Trophoblast cell (in vitro differentiated cells and primary cell): ENCODE data around the gene PRMT1.

Experiments used
- DNase-seq, 2 donors: peaks; one replicate each; pipeline ENCODE4 v3.0.0-alpha.2; 2016
- H2AFZ ChIP-seq: 2 replicates; pipeline ENCODE4 v1.6.1; 2013; ENCODE audit warnings: low read length, moderate library complexity, mild to moderate bottlenecking; ENCODE audit not compliant: insufficient read depth, poor library complexity
- H2AK5ac ChIP-seq: 2 replicates; pipeline ENCODE4 v1.6.1; 2013; ENCODE audit warnings: mild to moderate bottlenecking, low read length
- H2BK120ac ChIP-seq: 2 replicates; pipeline ENCODE4 v1.6.1; 2013; ENCODE audit warnings: low read length, mild to moderate bottlenecking, moderate library complexity; ENCODE audit not compliant: insufficient read depth, poor library complexity
- H2BK12ac ChIP-seq: 2 replicates; pipeline ENCODE4 v1.6.1; 2013; ENCODE audit warnings: mild to moderate bottlenecking, low read length, moderate library complexity
- H2BK5ac ChIP-seq: 2 replicates; pipeline ENCODE4 v1.6.1; 2013; ENCODE audit warnings: low read length, low read depth, moderate library complexity, mild to moderate bottlenecking; ENCODE audit not compliant: poor library complexity
- H3K14ac ChIP-seq: 2 replicates; pipeline ENCODE4 v1.6.1; 2013; ENCODE audit warnings: mild to moderate bottlenecking, low read length
- H3K18ac ChIP-seq: 2 replicates; pipeline ENCODE4 v1.6.1; 2013; ENCODE audit warnings: mild to moderate bottlenecking, low read length
- H3K23ac ChIP-seq: 2 replicates; pipeline ENCODE4 v1.6.1; 2013; ENCODE audit warnings: low read length
- H3K27ac ChIP-seq: 2 replicates; pipeline ENCODE4 v1.5.1; 2013; ENCODE audit warnings: low read depth, mild to moderate bottlenecking, inconsistent platforms, low read length, moderate library complexity
- H3K27me3 ChIP-seq: 2 replicates; pipeline ENCODE4 v1.6.1; 2013; ENCODE audit warnings: inconsistent platforms, mild to moderate bottlenecking, low read length, moderate library complexity; ENCODE audit not compliant: insufficient read depth
- H3K36me3 ChIP-seq, 2 experiments: 1 replicate in 1 of 2; 2 replicates in 1 of 2; pipeline ENCODE4 v1.6.1; 2013; ENCODE audit warnings: low read length in 2 of 2, mild to moderate bottlenecking in 2 of 2, moderate library complexity in 1 of 2; ENCODE audit not compliant: insufficient read depth in 2 of 2, control insufficient read depth in 1 of 2
- H3K4ac ChIP-seq: 2 replicates; pipeline ENCODE4 v1.6.1; 2013; ENCODE audit warnings: low read depth, mild to moderate bottlenecking, low read length, moderate library complexity
- H3K4me1 ChIP-seq, 2 experiments: 1 replicate in 1 of 2; 2 replicates in 1 of 2; pipeline ENCODE4 v1.6.1; 2013; ENCODE audit warnings: low read length in 2 of 2, mild to moderate bottlenecking in 2 of 2, moderate library complexity in 1 of 2; ENCODE audit not compliant: insufficient read depth in 2 of 2, control insufficient read depth in 1 of 2
- H3K4me2 ChIP-seq: 2 replicates; pipeline ENCODE4 v1.6.1; 2013; ENCODE audit warnings: inconsistent platforms, mild to moderate bottlenecking, low read length, moderate library complexity
- H3K4me3 ChIP-seq: 2 replicates; pipeline ENCODE4 v1.5.1; 2013; ENCODE audit warnings: mild to moderate bottlenecking, low read depth, low read length, inconsistent platforms
- H3K79me1 ChIP-seq: one replicate; pipeline ENCODE4 v1.6.1; 2013; ENCODE audit warnings: low read length
- H3K79me2 ChIP-seq: 2 replicates; pipeline ENCODE4 v1.6.1; 2013; ENCODE audit warnings: low read length, mild to moderate bottlenecking; ENCODE audit not compliant: control insufficient read depth, insufficient read depth, poor library complexity
- H3K9ac ChIP-seq: 2 replicates; pipeline ENCODE4 v1.6.1; 2013; ENCODE audit warnings: mild to moderate bottlenecking, low read length
- H3K9me3 ChIP-seq: 2 replicates; pipeline ENCODE4 v1.6.1; 2013; ENCODE audit warnings: low read depth, mild to moderate bottlenecking, control low read depth, inconsistent platforms, low read length; ENCODE audit not compliant: insufficient read depth
- H4K12ac ChIP-seq: 2 replicates; pipeline ENCODE4 v1.6.1; 2013; ENCODE audit warnings: low read depth, mild to moderate bottlenecking, low read length, moderate library complexity
- H4K8ac ChIP-seq: 2 replicates; pipeline ENCODE4 v1.6.1; 2013; ENCODE audit warnings: low read depth, mild to moderate bottlenecking, low read length, moderate library complexity
- H4K91ac ChIP-seq: one replicate; pipeline ENCODE4 v1.6.1; 2013; ENCODE audit warnings: low read depth, mild to moderate bottlenecking, low read length, moderate library complexity
- WGBS: extraction: QIAGEN DNeasy Blood & Tissue Kit; methylation state at CpG from one replicate; pipeline ENCODE4 v1.1.7; 2013; ENCODE audit warnings: missing lambda C conversion rate; ENCODE audit not compliant: insufficient read length, insufficient coverage; ENCODE audit errors: extremely low coverage; 5-methylcytosine and 5-hydroxymethylcytosine counted together

Gene PRMT1

GRCh38 chr19:49687150-49687549 is 10.1 kb downstream of the PRMT1 start:
- peaks cover 3% of the 10 kb centered on the region for H3K79me1 ChIP-seq
- H4K12ac ChIP-seq = no peak overlapping the region
- H3K9ac ChIP-seq = no peak overlapping the region
- H3K79me2 ChIP-seq = no peaks in the 10 kb centered on the region
- H4K91ac ChIP-seq = no peak overlapping the region
- no peak overlapping the region for H3K4ac ChIP-seq
- H2AK5ac ChIP-seq = no peak overlapping the region
- H3K4me2 ChIP-seq = no peak overlapping the region
- DNase-seq = no peak
- H3K23ac ChIP-seq = no peak overlapping the region
- no peak overlapping the region for H2AFZ ChIP-seq
- H3K9me3 ChIP-seq = no peaks in the 10 kb centered on the region
- no peak overlapping the region for H3K14ac ChIP-seq
- no peak overlapping the region for H2BK12ac ChIP-seq
- H3K4me3 ChIP-seq = no peak overlapping the region
- WGBS = no CpG with 5 or more reads among the region's 12 CpGs
- H2BK120ac ChIP-seq = no peak overlapping the region
- H4K8ac ChIP-seq = no peak overlapping the region
- no peaks in the 10 kb centered on the region for H3K27me3 ChIP-seq
- peaks cover 12 to 20% of the 10 kb centered on the region in 2 experiments for H3K4me1 ChIP-seq
- peaks cover 59% of the 10 kb centered on the region in 2 experiments for H3K36me3 ChIP-seq
- H3K27ac ChIP-seq = no peak overlapping the region
- no peak overlapping the region for H2BK5ac ChIP-seq
- H3K18ac ChIP-seq = no peak overlapping the region

GRCh38 chr19:49687566-49688316 is 10.7 kb downstream of the PRMT1 start:
- no peak overlapping the region for H4K91ac ChIP-seq
- WGBS = no CpG with 5 or more reads among the region's 26 CpGs
- H4K8ac ChIP-seq = no peak overlapping the region

GRCh38 chr19:49688531-49689132 is 11.6 kb downstream of the PRMT1 start:
- Histone ChIP-seq H3K9me3 (no peaks in the 10 kb centered on the region), H3K4ac (no peak overlapping the region), H3K79me2 (no peaks in the 10 kb centered on the region), H4K91ac (no peak overlapping the region), H3K4me3 (no peak overlapping the region), H3K4me2 (no peak overlapping the region), H3K18ac (no peak overlapping the region), H2AK5ac (no peak overlapping the region), H4K8ac (no peak overlapping the region), H3K23ac (no peak overlapping the region), H4K12ac (no peak overlapping the region), H2BK120ac (no peak overlapping the region), H2BK12ac (no peak overlapping the region), H3K79me1 (peaks cover 3% of the 10 kb centered on the region), H3K4me1 (peaks cover 12 to 20% of the 10 kb centered on the region in 2 experiments), H3K27ac (no peak overlapping the region), H3K9ac (no peak overlapping the region), H2AFZ (no peak overlapping the region), H3K36me3 (peaks cover 49% of the 10 kb centered on the region in 2 experiments), H3K14ac (no peak overlapping the region), H2BK5ac (no peak overlapping the region), H3K27me3 (no peaks in the 10 kb centered on the region)
- no peak for DNase-seq
- whole genome bisulfite sequencing = no CpG with 5 or more reads among the region's 12 CpGs

More at GRCh38 chr19:49687566-49688316, 10.7 kb downstream of the PRMT1 start:
- DNase-seq = no peak
- Histone ChIP-seq H3K27ac (no peak overlapping the region), H3K4me2 (no peak overlapping the region), H4K12ac (no peak overlapping the region), H3K9me3 (no peaks in the 10 kb centered on the region), H3K4me3 (no peak overlapping the region), H3K36me3 (peaks cover 54% of the 10 kb centered on the region in 2 experiments), H3K27me3 (no peaks in the 10 kb centered on the region), H3K9ac (no peak overlapping the region), H2AK5ac (no peak overlapping the region), H2BK5ac (no peak overlapping the region), H2AFZ (no peak overlapping the region), H3K4ac (no peak overlapping the region), H3K4me1 (peaks cover 12 to 20% of the 10 kb centered on the region in 2 experiments), H3K23ac (no peak overlapping the region), H3K79me2 (no peaks in the 10 kb centered on the region), H3K14ac (no peak overlapping the region), H3K18ac (no peak overlapping the region), H3K79me1 (peaks cover 3% of the 10 kb centered on the region), H2BK12ac (no peak overlapping the region), H2BK120ac (no peak overlapping the region)

- H2BK12ac ChIP-seq = no peak within 1 kb of the TSS
- no peak within 1 kb of the TSS for H2BK5ac ChIP-seq
- H3K79me2 ChIP-seq = no peaks in the 10 kb centered on the region
- no peak within 1 kb of the TSS for H4K91ac ChIP-seq
- H3K9ac ChIP-seq = no peak within 1 kb of the TSS
- no peak within 1 kb of the TSS for H3K27ac ChIP-seq
- H4K8ac ChIP-seq = peak within 1 kb of the TSS; percentile 61
- peaks cover 3% of the 10 kb centered on the region for H3K79me1 ChIP-seq
- no peak within 1 kb of the TSS for H3K23ac ChIP-seq
- H3K4me2 ChIP-seq = peak within 1 kb of the TSS; percentile 64
- H3K9me3 ChIP-seq = no peaks in the 10 kb centered on the region
- no peak within 1 kb of the TSS for H3K14ac ChIP-seq
- H2AK5ac ChIP-seq = peak within 1 kb of the TSS; percentile 39
- DNase-seq = peak; percentile 35 to 38
- H3K4ac ChIP-seq = peak within 1 kb of the TSS; percentile 12
- no peak within 1 kb of the TSS for H2BK120ac ChIP-seq
- no peak within 1 kb of the TSS for H4K12ac ChIP-seq
- H3K18ac ChIP-seq = no peak within 1 kb of the TSS
- peak within 1 kb of the TSS; percentile 14 for H3K4me3 ChIP-seq
- no CpG with 5 or more reads among the region's 54 CpGs for WGBS
- peaks cover 12 to 20% of the 10 kb centered on the region in 2 experiments for H3K4me1 ChIP-seq
- H2AFZ ChIP-seq = peak within 1 kb of the TSS; percentile 56
- peaks cover 41% of the 10 kb centered on the region in 2 experiments for H3K36me3 ChIP-seq
- no peaks in the 10 kb centered on the region for H3K27me3 ChIP-seq
Measured at GRCh38 chr19:49689133-49690078, 12.3 kb downstream of the PRMT1 start, which contains the start of gene ADM5. Gene ADM5 (plus strand): TSS chr19:49689594. CDS start chr19:49689838, 244 bp downstream.
